ENCODE data around the gene KPNB1.

Gene KPNB1

DNA sequence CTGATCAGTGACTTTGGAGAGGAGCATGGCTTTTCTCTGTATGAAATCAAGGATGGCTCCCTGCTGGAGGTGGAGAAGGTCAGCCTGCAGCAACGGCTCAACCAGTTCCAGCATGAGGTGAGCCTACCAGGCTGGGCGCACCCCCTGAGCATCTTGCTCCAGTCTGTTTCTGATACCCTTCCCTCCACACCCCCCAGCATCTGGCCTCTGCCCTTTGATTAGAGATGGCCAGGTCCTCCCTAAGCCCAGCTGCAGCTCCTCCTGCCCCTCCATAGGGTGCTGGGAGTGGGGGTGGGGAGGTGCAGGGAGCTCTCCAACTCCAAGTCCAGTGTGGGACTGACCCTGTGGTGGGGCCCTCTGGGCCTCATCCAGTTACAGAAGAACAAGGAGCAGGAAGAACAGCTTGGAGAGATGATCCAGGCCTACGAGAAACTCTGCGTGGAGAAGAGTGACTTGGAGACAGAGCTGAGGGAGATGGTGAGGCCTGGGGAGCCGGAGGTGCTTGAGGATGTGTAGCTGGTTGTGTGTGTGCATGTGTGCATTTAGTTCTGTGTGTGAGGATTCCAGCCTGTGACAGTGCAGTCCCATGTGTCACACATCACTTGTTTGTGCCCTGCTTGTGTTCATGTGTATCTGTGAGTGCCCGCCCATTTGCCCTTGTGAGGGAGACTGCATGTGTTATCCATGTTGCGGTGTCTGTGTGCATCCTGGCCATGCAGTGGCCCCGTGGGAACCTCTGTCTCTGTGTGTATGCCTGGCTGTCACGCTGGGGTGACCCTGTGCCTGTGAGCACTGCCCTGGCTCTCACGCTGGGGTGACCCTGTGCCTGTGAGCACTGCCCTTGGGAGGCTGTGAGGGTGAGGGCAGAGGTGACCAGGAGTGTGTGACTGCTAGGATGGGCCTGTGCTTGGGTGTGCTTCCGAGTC is 47.3 kb downstream of the KPNB1 start:
- ATAC-seq (no peak), DNase-seq (no peak)

DNA sequence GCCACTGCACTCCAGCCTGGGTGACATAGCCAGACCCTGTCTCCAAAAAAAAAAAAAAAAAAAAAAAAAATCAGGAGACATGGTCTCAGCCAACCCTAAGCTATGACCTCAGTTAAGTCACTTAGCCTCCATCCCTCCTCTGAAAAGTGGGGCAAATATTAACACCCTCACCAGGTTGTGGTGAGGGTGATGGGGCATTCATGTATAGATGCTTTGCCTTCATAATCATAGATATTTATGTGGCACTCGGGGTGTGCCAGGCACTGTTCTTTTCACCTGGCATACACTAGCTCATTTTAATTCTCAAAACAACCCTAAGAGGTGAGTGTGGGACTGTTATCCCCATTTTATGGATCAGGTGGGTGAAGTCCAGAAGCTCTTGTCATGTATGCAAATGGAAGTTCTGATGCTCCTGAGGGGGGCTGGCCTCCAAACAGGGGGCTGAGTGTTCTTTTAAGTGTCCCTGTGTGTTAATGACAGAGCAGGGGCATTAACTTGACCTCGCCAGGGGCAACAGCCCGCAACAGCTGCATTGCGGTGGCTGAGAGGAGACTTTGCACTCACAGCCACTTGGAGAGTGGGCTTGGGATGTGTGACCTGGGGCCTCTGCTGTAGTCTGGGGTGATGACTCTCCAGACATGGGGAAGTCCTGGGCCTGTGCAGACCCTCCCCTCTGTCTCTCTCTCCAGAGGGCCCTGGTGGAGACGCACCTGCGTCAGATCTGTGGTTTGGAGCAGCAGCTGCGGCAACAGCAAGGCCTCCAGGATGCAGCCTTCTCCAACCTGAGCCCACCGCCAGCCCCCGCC is 48.4 kb downstream of the KPNB1 start:
- DNase-seq = no peak
- ATAC-seq = no peak

DNA sequence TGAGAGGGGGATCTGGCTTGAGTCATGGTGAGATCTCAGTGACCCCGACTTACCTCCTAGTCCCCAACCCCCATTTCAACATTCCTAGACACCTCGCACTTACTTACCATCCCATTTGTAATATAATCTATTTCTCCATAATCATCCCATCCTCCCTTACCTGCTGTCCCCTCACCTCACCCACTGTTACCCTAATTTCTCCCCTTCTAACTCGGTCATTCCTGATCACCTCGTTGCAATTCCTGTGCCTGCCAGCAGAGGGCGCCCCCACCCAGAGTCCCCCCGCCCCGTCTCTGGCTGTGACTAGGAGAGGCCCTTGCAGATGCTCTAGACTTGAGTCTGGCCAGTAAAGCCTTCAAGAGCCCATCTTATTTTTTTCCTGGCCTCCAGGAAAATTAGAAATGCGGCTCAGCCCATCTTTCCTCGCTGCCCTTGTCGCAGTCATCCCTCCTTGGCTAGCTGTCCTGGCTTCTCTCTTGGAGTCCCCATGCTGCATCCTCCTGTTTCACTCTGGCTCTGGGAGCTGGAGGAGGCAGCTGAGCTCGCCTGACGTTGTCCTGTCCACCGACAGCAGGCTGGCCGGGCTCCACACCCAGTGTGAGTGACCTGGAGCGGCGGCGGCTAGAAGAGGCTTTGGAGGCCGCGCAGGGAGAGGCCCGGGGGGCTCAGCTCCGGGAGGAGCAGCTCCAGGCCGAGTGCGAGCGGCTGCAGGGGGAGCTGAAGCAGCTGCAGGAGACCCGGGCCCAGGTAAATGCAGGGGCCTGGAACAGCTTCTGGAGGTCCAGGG is 49.2 kb downstream of the KPNB1 start:
- DNase-seq = peak; percentile 89

GRCh38 chr17:47699536-47699840 is 49.8 kb downstream of the KPNB1 start:
- DNase-seq = no peak

More for the DNA sequence above, 49.2 kb downstream of the KPNB1 start:
- peak; percentile 35 for ATAC-seq

DNA sequence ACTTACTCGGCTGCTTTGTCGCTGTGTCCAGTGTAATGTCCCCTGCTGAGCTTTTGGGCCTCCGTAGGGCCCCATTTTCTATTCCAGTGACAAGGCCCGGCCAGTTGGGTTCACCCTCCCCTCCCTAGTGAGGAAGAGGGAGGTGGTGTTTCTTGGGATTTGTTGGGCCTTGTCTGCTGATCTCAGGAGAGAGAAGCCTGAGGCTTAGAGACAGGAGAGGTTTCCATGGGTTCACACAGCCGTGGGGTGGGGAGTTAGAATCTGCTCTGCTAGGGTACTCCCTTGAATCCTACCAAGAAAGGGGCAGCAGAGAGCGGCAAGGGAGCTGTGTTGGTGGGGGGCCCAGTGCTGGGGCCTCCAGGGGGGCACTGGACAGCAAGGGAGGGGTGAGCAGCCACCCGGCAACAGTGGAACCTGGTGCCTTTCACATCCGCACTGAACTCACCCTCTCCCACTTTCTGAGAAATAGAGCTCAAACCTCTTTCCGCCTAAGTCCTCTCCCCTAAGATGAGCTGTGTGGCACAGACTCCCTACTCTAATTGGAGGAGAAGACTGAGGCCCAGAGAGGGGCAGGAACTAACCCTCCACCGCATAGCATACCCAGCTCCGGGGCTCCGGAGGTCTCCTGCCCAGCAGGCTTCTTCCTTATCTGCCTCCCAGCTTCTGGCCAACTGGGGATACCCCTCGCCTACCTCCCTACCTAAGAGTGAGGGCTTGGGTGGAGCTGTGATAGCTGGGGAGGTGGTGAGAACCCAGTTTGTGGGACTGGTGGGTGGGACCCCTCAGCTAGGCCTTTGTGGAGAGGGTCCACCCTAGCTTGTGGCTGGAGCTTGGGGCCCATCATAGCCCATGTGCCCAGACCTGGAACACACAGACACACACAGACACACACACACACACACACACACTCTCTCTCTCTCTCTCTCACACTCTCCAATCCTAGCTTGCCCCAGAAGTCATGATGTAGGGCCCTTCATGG is 51.0 kb downstream of the KPNB1 start:
- DNase-seq (peak; percentile 32), ATAC-seq (peak; percentile 15)

More at GRCh38 chr17:47699536-47699840, 49.8 kb downstream of the KPNB1 start:
- no peak for ATAC-seq

- ATAC-seq (no peak), DNase-seq (no peak)
These were observed 51.9 kb downstream of the KPNB1 start for GRCh38 chr17:47701608-47702007.

GRCh38 chr17:47702391-47702995 is 52.8 kb downstream of the KPNB1 start:
- no peak for ATAC-seq
- DNase-seq = no peak

GRCh38 chr17:47703191-47703591 is 53.5 kb downstream of the KPNB1 start:
- ATAC-seq = peak; percentile 38
- peak; percentile 80 for DNase-seq

DNA sequence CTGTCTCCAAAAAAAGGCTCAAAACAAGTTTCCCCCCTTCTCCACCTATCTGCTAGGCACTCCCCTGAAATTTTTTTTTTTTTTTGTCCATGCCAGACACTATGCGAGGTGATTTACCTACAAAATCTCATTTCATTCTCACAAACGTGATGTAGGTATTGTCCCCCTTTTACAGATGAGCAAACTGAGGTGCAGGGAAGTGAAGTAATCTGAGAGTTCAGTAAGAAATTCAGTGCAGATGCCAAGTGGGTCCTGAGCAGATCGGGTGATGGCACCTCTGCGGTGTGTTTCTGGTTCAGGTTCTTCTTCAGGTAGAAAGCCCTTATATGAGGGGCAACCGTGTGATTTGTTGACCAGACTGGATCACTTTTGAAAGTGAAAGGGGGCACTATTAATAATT is 54.0 kb downstream of the KPNB1 start:
- DNase-seq (no peak), ATAC-seq (no peak)

DNA sequence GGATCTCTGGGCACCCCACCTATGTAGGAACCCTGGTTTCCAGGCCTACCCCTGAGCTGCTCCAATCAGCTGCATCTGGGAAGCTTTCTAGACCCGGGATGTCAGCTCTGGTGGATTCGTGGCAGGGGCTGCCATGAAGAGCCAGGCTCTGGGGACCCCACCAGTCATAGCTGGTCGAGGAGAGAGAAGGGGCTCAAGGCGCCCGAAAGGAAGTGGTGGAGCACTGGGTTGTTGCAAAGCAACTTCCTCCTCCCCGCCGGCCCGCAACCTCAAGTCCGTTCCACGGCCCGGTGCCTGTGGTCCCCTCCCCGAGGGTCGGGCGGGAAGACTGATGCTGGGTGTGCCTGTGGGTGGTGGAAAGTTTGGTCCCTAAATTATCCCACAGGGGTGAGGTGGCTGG is 54.4 kb downstream of the KPNB1 start:
- ATAC-seq (no peak), DNase-seq (peak; percentile 51)

GRCh38 chr17:47704736-47705135 is 55.0 kb downstream of the KPNB1 start:
- no peak for DNase-seq
- no peak for ATAC-seq

- peak; percentile 69 for DNase-seq
- peak; percentile 51 for ATAC-seq
These were observed 56.1 kb downstream of the KPNB1 start for GRCh38 chr17:47705536-47706530.

DNA sequence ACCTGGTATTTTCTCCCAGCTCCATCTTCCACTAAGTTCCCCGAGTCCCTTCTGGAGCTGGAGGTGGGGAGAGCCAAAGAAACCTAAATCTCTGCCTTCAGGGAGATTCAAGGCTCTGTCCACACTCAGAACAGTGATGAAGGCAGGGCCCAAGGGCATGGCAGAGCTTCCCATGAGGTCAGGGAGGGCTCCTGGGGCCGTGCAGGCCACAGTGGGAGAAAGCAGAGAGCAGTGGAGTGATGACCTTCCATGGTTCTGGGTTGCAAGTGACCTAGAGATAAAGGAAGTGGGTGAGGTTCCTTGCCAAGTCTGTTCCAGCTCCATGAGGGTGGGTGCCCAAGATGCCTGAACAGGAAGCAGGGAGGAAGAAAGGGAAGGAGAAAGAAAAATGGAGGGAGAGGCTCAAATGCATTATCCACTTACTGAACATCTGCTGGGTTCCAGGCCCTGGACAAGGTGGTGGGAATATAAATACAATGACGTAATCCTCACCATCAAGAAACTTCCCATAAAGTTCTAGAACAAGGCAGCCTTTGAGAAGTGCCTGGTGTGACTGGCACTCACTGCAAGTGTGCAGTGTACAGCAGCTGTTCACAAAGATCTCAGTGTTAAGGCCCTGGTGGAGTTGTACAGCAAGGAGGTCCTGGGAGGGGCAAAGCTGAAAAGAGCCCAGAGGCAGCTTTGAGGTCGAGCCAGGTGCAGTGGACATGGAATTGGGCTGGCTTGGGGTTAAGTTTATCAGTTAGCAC is 57.5 kb downstream of the KPNB1 start:
- no peak for DNase-seq
- no peak for ATAC-seq

- no peak for ATAC-seq
- no peak for DNase-seq
These were observed 58.2 kb downstream of the KPNB1 start for GRCh38 chr17:47707884-47708283.

GRCh38 chr17:47708312-47708863 is 58.7 kb downstream of the KPNB1 start:
- no peak for ATAC-seq
- no peak for DNase-seq

DNA sequence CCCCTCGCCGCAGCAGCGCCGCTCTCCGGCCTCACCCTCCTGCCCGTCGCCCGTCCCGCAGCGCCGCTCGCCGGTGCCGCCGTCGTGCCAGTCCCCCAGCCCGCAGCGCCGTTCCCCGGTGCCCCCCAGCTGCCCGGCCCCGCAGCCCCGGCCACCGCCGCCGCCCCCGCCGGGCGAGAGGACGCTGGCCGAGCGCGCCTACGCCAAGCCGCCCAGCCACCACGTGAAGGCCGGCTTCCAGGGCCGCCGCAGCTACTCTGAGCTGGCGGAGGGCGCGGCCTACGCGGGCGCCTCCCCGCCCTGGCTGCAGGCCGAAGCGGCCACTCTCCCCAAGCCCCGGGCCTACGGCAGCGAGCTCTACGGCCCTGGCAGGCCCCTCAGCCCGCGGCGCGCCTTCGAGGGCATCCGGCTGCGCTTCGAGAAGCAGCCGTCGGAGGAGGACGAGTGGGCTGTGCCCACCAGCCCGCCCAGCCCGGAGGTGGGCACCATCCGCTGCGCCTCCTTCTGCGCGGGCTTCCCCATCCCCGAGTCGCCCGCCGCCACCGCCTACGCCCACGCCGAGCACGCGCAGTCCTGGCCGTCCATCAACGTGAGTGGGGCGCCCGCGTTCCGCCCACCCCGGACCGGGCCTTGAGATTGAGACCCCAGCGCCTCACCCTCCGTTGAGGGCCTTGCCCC is 59.3 kb downstream of the KPNB1 start:
- DNase-seq (no peak), ATAC-seq (no peak)

GRCh38 chr17:47709594-47709993 is 59.9 kb downstream of the KPNB1 start:
- ATAC-seq = no peak

More at GRCh38 chr17:47709594-47709993, 59.9 kb downstream of the KPNB1 start:
- DNase-seq = no peak

Data from stimulated activated naive CD8-positive, alpha-beta T cell treated with anti-CD3 and anti-CD28 coated beads, Interleukin-15, Interleukin-2, amounts not matched to agents 100 U/mL and 50 U/mL, for 24 hours (primary cell).